ENCODE measurements around the gene WASF3. TPM values are rescaled to one million over a fixed set of nuclear protein-coding genes. Genes with fewer than 3 reads are reported as not detected.

Gene WASF3
- total and polyA plus RNA-seq, 4 donors = 0.82 to 4.9 (median 2.3) TPM

- H3K27ac ChIP-seq (ENCODE audit: low read depth in 1 of 2, low read length in 2 of 2) = no peak overlapping the region
- no peak overlapping the region for H3K4me3 ChIP-seq (ENCODE audit: low read depth in 1 of 3, low read length in 3 of 3)
- peaks cover 0 to 2% (median 0%) of the 10 kb centered on the region in 4 donors for H3K9me3 ChIP-seq (ENCODE audit: control insufficient read depth in 4 of 4, low read length in 3 of 4)
- H3K36me3 ChIP-seq (ENCODE audit: control insufficient read depth in 4 of 4, insufficient read depth in 3 of 4, low read depth in 1 of 4, low read length in 3 of 4) = no peaks in the 10 kb centered on the region
- H3K4me1 ChIP-seq (ENCODE audit: control insufficient read depth in 4 of 4, insufficient read depth in 4 of 4, low read length in 3 of 4) = no peaks in the 10 kb centered on the region
- peaks cover 0 to 9% (median 0%) of the 10 kb centered on the region in 4 donors for H3K27me3 ChIP-seq (ENCODE audit: control insufficient read depth in 4 of 4, insufficient read depth in 4 of 4, low read length in 3 of 4)
- no peak overlapping the region for H3K9ac ChIP-seq (ENCODE audit: low read depth in 1 of 2, low read length in 2 of 2)
- no peak for DNase-seq (ENCODE audit: low spot score)
- no peak for TF ChIP-seq EGR1 (IDR thresholded peaks at IDR 0.05; ENCODE audit: low read depth in 2 of 2)
- TF ChIP-seq TAF1 (conservative IDR thresholded peaks at IDR 0.05) = no peak
- TF ChIP-seq, protein P1, sequence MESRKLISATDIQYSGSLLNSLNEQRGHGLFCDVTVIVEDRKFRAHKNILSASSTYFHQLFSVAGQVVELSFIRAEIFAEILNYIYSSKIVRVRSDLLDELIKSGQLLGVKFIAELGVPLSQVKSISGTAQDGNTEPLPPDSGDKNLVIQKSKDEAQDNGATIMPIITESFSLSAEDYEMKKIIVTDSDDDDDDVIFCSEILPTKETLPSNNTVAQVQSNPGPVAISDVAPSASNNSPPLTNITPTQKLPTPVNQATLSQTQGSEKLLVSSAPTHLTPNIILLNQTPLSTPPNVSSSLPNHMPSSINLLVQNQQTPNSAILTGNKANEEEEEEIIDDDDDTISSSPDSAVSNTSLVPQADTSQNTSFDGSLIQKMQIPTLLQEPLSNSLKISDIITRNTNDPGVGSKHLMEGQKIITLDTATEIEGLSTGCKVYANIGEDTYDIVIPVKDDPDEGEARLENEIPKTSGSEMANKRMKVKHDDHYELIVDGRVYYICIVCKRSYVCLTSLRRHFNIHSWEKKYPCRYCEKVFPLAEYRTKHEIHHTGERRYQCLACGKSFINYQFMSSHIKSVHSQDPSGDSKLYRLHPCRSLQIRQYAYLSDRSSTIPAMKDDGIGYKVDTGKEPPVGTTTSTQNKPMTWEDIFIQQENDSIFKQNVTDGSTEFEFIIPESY (IDR thresholded peaks at IDR 0.05) = no peak
- no peak for TF ChIP-seq SP1 (IDR thresholded peaks at IDR 0.05)
- no peak for TF ChIP-seq FOXA1 (IDR thresholded peaks at IDR 0.05)
- TF ChIP-seq GABPA (IDR thresholded peaks at IDR 0.05 in 1 of 2, conservative IDR thresholded peaks at IDR 0.05 in 1 of 2) = no peak
- TF ChIP-seq HNF4A (conservative IDR thresholded peaks at IDR 0.05) = no peak
- TF ChIP-seq, protein P2, sequence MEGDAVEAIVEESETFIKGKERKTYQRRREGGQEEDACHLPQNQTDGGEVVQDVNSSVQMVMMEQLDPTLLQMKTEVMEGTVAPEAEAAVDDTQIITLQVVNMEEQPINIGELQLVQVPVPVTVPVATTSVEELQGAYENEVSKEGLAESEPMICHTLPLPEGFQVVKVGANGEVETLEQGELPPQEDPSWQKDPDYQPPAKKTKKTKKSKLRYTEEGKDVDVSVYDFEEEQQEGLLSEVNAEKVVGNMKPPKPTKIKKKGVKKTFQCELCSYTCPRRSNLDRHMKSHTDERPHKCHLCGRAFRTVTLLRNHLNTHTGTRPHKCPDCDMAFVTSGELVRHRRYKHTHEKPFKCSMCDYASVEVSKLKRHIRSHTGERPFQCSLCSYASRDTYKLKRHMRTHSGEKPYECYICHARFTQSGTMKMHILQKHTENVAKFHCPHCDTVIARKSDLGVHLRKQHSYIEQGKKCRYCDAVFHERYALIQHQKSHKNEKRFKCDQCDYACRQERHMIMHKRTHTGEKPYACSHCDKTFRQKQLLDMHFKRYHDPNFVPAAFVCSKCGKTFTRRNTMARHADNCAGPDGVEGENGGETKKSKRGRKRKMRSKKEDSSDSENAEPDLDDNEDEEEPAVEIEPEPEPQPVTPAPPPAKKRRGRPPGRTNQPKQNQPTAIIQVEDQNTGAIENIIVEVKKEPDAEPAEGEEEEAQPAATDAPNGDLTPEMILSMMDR (IDR thresholded peaks at IDR 0.05; ENCODE audit: low read depth, low read length, missing input control) = no peak
- TF ChIP-seq JUND (IDR thresholded peaks at IDR 0.05) = no peak
- no peak for TF ChIP-seq ATF3 (IDR thresholded peaks at IDR 0.05)
- no peak for TF ChIP-seq YY1 (IDR thresholded peaks at IDR 0.05)
- no peak for TF ChIP-seq FOXA2 (IDR thresholded peaks at IDR 0.05)
- no peak for TF ChIP-seq HNF4G (IDR thresholded peaks at IDR 0.05)
- TF ChIP-seq RAD21 (IDR thresholded peaks at IDR 0.05) = no peak
Observed at GRCh38 chr13:26727633-26728032, 170.2 kb downstream of the WASF3 start.

DNA sequence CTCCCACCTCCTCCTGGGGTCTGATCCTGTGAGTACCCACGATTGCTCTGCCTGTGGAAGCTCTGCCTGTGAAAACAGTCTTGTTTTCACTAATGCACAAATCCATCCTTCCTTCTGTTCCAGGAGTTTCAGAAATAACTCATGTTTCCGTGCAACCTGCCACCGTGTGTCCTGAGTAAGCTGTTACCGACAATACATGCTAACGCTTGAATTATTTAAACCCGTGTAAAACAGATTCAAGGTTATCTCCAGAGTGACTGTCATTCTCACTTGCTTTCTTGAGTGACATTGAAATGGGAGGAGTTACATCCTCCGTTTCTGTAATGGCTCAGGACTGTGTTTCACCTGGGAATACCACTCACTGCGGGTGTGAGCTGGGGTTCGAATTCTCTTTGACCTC is 178.2 kb downstream of the WASF3 start:
- TF ChIP-seq FOXA1 (IDR thresholded peaks at IDR 0.05) (no peak), ATF3 (IDR thresholded peaks at IDR 0.05) (no peak), TAF1 (conservative IDR thresholded peaks at IDR 0.05) (no peak), EGR1 (IDR thresholded peaks at IDR 0.05; ENCODE audit: low read depth in 2 of 2) (no peak), RAD21 (IDR thresholded peaks at IDR 0.05) (no peak)
- Histone ChIP-seq H3K27me3 (ENCODE audit: control insufficient read depth in 4 of 4, insufficient read depth in 4 of 4, low read length in 3 of 4) (peaks cover 0 to 7% (median 0%) of the 10 kb centered on the region in 4 donors), H3K9ac (ENCODE audit: low read depth in 1 of 2, low read length in 2 of 2) (no peak overlapping the region), H3K4me1 (ENCODE audit: control insufficient read depth in 4 of 4, insufficient read depth in 4 of 4, low read length in 3 of 4) (no peaks in the 10 kb centered on the region), H3K4me3 (ENCODE audit: low read depth in 1 of 3, low read length in 3 of 3) (no peak overlapping the region), H3K27ac (ENCODE audit: low read depth in 1 of 2, low read length in 2 of 2) (no peak overlapping the region), H3K36me3 (ENCODE audit: control insufficient read depth in 4 of 4, insufficient read depth in 3 of 4, low read depth in 1 of 4, low read length in 3 of 4) (no peaks in the 10 kb centered on the region), H3K9me3 (ENCODE audit: control insufficient read depth in 4 of 4, low read length in 3 of 4) (peaks cover 0 to 8% (median 0%) of the 10 kb centered on the region in 4 donors)
- 73% methylated on average over 9 of the region's 9 CpGs for WGBS
- no peak for DNase-seq (ENCODE audit: low spot score)

Other genes starting within 250 kb of the WASF3 start
- not detected for gene GPR12, start 203.1 kb downstream of the WASF3 start, total RNA-seq
- not detected for gene GPR12, start 203.1 kb downstream of the WASF3 start, polyA plus RNA-seq